NCI-H128 (cell line): ENCODE data around the gene GINS2.

Experiments
- DNase-seq: peaks from one replicate; lab custom pipeline; 2025; ENCODE audit not compliant: unreplicated experiment; lab: John Stamatoyannopoulos, UW

The GINS2 gene

GRCh38 chr16:85668676-85669424 lies 19.9 kb downstream of the GINS2 start:
- DNase-seq = no peak

- no peak for DNase-seq
Measured at GRCh38 chr16:85667841-85668413, 20.8 kb downstream of the GINS2 start.

GRCh38 chr16:85667261-85667660 lies 21.5 kb downstream of the GINS2 start:
- DNase-seq = no peak

- DNase-seq = no peak
Measured at GRCh38 chr16:85665929-85666328, 22.8 kb downstream of the GINS2 start.

- no peak for DNase-seq
Measured at GRCh38 chr16:85665373-85665740, 23.4 kb downstream of the GINS2 start.

GRCh38 chr16:85664580-85665372 lies 24.0 kb downstream of the GINS2 start:
- DNase-seq = no peak

- no peak for DNase-seq
Measured at GRCh38 chr16:85663891-85664321, 24.8 kb downstream of the GINS2 start.

GRCh38 chr16:85662976-85663830 lies 25.6 kb downstream of the GINS2 start:
- no peak for DNase-seq

- no peak for DNase-seq
Measured at GRCh38 chr16:85662482-85662812, 26.3 kb downstream of the GINS2 start.

GRCh38 chr16:85661740-85662481 lies 26.8 kb downstream of the GINS2 start:
- DNase-seq = no peak

- no peak for DNase-seq
Measured at GRCh38 chr16:85660843-85661739, 27.7 kb downstream of the GINS2 start.

- DNase-seq = no peak
Measured at GRCh38 chr16:85659805-85660511, 28.8 kb downstream of the GINS2 start.

- DNase-seq = no peak
Measured at GRCh38 chr16:85659336-85659735, 29.4 kb downstream of the GINS2 start.

- DNase-seq = no peak
Measured at GRCh38 chr16:85658504-85659326, 30.0 kb downstream of the GINS2 start.

- no peak for DNase-seq
Measured at GRCh38 chr16:85657996-85658395, 30.8 kb downstream of the GINS2 start.

- DNase-seq = no peak
Measured at GRCh38 chr16:85657267-85657650, 31.5 kb downstream of the GINS2 start.

GRCh38 chr16:85656351-85657266 lies 32.1 kb downstream of the GINS2 start:
- DNase-seq = no peak
